Hematopoietic multipotent progenitor cell treated with erythropoietin and hydrocortisone succinate and interleukin-3 and kit ligand, for 15 days (in vitro differentiated cells): Measurements from ENCODE around the gene SALL3.
"Not testable (repeated sequence)": the region's sequence is repeated elsewhere in the genome, so short reads cannot be mapped to it uniquely, and the experiment has no call there.

Source experiments
- DNase-seq: peaks from one replicate; pipeline ENCODE4 v3.0.0-alpha.2; 2015; ENCODE audit warnings: low spot score

SALL3 gene

DNA sequence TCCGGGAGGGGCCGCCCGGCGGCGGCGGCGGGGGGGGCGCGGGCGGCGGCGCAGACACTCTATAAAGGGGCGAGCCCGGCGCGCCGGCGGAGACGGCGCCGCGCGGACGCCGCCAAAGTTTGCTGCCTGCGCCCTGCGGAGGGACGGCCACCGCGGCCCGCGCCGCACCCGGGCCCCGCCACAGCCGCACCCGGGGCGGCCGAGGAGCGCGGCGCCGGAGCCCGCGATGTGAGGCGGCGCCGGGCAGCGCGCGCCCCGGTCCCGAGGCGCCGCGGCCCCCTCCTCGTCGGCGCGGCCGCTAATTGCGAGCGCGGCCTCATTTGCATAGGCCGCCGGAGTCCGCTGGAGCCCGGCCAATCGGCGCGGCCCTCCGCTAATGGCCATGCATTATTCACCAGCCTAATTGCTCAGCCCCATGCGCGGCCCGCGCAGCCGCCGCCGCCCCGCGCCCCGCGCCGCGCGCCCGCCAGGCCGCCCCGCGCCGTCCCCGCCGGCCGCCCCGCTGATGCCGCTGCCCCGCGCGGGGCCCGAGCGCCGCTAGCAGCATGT lies at the start of gene SALL3:
Gene SALL3, plus strand, starts transcription at position 89 of the 549 bp plus-strand sequence. Its CDS starts 457 bp downstream, at position 546.
- no peak for DNase-seq

DNA sequence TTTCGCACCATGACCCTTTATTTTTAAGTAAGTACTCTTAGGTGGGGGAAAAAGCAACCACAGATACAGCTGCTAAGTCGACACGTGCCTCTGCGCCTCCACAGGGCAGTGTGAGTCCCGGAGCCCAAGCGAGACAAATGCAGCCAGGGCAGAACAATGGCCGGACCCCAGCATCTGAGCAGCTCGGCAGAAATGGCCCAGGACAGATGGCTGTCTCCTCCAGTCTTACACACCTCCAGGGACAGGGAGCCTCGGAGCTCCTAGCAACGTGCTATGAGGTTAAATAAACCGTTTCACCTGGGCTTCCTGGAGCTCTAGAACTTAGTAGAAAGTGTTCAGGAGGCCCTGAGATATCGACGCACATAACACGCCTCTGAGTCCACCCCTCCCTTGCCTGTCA lies 47.3 kb upstream of the SALL3 start:
- no peak for DNase-seq

DNA sequence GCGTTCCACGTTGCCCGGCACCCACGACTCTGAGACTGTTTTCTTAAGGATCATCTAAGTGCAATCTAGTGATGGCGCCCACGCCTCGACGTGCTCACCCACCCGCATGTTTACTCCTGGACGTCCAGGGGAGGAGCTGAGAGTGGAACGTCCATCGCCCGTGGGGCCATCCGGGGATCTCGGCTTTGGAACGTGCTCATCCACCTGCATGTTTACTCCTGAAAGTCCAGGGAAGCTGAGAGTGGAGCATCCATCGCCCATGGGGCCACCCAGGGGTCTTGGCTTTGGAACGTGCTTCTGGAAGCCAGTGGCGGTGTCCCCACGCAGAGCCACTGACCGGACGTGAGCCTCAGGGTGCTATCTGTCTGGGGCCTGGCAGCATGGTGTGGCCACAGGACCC lies 45.6 kb upstream of the SALL3 start:
- DNase-seq = no peak

DNA sequence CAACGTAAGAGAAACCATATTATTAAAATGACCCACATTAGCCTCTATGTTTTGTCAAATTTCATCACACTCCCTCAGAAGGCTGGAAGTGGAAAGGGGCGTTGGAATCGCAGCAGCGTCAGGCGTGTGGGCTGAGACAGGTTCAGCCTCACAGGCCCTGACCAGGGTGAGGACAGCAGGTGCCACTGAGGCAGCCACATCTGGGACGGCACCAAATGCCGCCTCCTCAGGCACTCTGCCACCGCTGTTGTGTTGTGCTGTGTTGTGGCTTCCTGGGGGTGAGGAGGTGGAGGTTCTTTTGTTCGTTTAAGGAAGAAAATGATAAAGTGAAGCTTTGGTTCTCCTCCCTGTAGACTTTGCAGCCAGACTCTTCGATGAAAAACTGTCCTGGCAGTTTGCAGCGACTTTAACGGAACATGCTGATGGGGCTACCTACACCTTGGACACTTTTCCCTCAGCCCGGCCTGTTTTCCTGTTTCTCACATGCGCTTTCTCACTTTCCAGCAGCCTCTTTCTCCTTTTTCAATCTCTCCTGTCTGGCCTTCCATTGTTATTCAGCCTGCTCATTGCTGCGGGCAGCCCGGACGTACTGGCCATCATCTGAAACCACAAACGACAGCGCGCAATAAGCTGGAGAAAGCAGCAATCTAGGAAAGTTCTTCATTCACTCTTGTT lies 44.9 kb upstream of the SALL3 start:
- no peak for DNase-seq

DNA sequence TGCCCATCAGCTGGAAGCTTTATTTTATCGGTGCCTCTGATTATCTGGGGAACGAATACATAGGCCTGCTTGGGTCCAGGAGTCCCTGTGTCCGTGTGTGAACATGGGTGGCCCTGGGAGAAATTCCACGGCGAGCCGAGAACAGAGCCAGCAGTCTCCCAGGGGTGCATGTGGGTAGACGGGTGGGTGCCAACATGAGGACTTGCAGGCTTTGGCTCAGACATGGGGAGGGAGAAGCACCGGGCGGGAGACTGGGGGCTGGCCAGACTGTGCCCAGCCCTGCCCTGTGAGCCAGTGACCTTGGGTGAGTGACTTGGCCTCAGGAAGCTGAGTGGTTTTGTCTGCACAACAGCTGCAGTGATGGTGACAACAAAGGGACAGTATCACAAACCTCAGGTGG lies 44.2 kb upstream of the SALL3 start:
- DNase-seq = no peak

DNA sequence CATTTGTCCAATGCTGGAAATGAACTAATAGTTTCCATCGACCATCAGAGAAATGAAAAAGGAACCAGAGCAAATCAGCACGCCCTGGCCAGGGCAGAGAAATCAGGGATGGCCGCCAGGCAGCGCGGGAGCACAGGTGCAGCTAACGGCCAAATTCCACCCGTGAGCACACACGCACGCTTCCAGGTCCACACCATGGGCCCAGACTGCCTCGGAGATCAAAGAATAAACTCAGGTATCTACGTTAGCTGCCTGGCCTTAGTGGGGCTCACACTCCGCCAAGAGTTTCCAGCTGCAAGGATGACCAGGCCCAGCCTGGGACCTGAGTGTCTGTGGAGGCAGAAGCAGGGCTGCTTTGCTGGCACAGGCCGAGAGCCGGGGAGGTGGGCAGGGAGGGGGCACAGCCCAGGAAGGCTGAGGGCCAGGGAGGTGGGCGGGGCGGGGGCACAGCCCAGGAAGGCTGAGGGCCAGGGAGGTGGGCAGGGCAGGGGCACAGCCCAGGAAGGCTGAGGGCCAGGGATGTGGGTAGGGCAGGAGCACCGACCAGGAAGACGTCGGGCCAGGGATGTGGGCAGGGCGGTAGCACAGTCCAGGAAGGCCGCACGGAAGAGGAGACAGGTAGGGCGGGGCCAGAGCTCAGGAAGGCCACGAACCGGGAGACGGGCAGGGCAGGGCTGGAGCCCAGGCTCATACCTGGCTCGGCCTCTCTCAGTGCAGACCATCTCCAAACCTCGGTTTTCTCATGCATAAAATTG lies 43.2 kb upstream of the SALL3 start:
- DNase-seq = no peak

DNA sequence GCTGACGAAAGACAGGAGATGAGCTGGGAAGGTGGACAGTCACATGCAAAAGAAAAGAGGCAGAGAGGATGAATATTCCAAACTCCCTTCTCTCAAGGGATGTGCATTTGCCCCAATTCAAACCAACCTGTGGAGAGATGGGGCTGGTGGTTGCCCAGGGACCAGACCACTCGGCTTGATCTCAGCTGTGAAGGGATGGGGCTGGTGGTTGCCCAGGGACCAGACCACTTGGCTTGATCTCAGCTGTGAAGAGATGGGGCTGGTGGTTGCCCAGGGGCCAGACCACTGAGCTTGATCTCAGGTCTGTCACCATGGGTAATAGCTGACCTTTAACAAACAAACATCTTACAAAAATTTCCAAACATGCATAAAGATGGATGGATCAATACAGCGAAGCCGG lies 42.5 kb upstream of the SALL3 start:
- no peak for DNase-seq

DNA sequence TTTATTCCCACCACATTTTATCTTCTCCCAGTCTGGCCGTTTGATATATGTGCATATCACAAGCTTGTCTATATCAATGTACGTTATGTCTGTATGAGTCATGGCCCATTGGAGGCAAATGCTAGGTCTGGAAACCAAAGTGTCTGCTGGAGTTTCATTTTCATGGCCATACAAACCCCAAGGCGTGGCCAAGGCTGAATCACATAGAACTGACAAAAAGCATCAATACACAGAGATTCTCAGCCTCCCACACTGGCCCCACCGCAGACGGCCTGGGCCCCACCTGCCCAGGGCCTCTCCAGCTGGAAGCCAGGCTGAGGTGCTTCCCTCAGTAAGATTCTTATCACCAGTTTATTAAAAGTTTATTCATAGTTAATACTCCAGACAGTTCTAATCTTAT lies 40.5 kb upstream of the SALL3 start:
- no peak for DNase-seq

DNA sequence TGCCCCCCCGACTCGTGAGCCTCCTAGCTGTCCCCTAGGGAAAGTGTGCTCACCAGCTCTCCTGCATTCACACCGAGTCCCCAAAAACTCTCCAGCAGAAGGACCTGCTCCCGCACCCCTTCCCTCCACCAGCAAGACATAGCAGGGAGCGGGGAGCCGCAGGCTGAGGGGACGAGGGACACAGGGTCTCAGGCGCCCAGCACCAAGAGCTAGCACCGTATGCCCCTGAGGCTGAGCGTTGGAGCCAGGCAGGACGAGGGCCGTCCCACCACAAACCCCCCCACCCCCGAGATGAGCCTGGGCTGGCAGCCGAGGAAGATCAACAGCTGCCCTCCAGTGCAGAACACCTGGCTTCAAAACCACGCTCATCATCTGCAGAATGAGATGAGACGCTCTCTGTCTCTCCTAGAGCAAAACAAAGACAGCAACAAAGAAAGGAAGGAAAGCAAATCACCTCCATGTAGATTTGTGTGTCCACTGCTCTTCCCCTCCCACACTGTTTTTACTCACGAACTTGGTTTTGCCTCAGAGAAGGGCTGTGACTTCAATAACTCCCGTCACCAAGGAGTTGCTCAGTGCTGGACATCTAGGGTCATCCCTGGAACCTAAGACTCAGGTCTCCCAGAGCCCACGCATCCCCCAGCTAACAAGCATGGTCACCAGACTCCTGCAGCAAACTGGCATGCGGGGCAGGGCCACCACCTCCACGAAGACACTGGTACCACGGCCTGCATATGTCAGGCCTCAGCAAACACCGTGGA lies 39.7 kb upstream of the SALL3 start:
- no peak for DNase-seq

DNA sequence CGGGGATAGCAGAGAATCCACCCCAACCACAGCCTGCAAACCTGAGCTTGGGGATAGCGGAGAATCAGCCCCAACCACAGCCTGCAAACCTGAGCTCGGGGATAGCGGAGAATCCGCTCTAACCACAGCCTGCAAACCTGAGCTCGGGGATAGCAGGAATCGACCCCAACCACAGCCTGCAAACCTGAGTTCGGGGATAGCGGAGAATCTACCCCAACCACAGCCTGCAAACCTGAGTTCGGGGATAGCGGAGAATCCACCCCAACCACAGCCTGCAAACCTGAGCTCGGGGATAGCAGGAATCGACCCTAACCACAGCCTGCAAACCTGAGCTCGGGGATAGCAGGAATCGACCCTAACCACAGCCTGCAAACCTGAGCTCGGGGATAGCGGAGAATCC lies 37.4 kb upstream of the SALL3 start:
- not testable (repeated sequence) for DNase-seq

DNA sequence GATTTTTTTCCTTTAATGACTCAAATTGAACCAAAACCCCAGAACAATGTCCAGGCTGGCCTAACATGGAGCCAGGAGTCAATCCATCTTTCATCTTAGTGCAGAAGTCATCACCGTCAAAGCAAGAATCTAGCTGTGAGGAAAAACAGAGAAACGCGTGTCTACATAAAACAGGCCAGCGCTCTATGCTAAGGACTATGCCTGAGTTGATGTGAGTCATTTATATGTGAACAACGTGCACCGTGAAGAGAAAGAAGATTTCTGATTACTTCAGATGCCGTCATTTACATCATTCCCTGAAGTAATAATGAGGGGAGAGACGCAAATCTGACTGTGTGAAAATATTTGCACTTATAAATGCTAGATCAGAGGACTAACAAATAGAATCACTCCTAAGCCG lies 34.0 kb upstream of the SALL3 start:
- no peak for DNase-seq

DNA sequence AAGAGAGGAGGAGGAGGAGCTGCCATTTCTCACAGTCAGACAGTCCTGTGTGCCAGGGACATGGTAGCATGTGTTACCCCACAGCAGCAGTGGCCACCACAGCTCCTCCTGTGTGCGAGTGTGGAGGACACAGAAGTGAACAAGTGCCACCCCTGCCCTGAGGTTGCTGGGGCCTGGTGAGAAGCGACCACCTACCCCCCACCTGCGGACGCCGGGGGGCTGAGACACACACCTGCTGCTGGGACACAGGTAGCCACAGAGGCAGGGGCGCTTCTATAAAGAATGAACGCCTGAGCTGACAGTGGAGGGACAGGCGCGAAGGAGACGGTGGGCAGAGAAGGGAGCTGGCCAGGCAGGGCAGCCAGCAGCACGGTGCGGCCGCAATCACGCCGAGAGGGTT lies 32.3 kb upstream of the SALL3 start:
- DNase-seq = no peak

DNA sequence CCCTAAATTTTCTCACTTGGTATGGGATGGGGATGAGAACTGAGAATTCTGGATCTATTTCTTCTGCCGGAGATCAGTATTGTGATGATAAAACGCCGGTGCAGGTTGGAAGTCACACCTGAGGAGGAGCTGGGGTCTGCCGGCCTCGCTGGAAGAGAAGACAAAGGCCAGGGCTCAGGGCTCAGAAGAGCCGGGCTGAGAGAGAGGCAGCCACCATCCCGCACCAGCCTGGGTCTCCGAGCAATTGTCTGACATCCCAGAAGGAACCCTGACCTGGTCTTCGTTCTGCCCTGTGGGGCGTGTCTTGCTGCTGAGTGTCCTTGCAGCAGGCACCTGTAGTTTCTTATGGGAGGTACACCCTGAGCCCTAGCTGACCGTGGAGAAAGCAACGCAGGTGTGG lies 31.4 kb upstream of the SALL3 start:
- DNase-seq = no peak

DNA sequence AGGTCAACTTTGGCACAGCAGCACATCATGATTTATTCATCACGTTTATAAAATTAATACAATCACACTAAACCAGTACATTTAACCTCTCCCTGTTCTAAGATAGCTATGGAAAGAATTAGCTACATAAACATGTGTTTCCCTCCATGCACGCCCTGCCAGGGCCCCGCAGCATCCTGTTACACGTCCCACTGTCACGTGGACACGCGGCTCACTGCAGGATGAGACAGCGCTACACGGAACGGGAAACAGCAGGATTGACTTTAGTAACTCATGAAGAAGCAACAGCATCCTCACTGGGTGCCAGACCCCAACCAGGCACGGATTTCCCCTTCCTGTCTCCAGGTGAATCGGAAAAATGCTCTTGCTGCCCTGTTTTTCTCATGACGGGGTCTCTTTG lies 30.9 kb upstream of the SALL3 start:
- no peak for DNase-seq

DNA sequence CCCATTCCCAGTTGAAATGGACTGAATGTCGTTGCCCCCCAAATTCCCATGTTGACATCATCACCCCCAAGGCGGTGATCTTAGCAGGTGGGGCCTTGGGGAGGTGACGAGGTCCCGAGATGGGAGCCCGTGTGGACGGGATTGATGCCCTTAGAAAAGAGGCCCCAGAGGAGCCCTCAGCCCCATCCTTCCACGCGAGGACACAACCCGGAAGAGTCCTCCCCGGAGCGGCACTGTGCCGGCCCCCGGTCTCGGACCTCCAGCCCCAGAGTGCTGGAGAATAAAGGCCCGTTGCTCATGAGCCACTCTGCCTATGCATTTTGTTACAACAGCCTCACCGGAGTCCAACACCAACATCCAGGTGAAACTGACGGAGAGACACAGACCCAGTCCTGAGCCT lies 30.4 kb upstream of the SALL3 start:
- DNase-seq = no peak

DNA sequence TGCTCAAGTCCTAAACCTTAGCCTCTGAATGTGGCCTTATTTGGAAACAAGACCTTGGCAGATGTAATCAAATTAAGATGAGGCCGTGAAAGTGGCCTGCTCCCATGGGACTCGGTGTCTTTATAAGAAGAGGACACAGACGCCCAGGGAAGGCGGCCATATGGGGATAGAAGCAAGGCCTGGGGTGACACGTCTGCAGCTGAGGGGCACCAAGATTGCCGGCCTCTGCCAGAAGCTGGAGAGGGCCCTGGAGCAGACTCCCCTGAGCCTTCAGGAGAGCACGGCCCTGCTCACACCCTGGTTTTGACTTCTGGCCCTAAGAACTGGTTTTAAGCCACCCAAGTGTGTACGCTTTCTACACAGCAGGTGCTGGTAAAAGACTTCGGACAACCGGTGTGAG lies 29.2 kb upstream of the SALL3 start:
- no peak for DNase-seq

DNA sequence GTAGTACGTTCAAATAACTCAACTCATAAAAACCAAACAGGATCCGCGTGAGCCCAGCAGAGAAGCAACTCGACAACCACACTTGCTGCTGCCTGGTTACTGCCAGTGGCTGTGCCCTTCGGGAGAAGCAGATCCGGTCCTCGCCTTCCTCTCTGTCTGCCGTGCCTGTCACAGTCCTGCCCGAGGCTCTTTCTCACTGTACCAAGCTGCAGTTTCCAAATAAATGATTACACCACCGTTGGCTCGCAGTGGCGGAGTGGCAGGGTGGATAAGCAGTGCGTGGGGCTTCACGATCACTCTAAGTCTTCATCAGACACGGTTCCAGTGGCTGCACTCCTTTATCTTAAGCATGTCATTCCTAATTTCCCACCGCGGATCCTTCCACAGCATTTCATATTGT lies 26.1 kb upstream of the SALL3 start:
- no peak for DNase-seq

DNA sequence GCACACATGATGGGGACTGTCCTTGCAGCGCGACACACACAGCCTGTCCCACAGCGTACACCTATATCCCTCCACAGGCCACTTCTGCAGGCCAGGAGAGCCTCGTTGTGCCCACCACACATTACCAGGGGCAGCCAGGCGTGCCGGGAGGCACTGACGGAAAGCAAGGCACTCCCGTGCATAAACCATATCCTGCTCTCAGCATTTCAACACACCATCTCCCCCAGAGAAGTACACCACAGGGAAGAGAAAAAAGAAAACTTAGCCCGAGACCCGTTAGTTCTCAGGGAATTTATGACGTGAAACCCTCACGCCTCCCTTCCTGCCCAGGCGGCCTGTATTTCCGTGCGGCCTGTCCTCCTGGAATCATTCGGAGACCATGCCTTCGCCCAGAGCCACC lies 24.6 kb upstream of the SALL3 start:
- no peak for DNase-seq

DNA sequence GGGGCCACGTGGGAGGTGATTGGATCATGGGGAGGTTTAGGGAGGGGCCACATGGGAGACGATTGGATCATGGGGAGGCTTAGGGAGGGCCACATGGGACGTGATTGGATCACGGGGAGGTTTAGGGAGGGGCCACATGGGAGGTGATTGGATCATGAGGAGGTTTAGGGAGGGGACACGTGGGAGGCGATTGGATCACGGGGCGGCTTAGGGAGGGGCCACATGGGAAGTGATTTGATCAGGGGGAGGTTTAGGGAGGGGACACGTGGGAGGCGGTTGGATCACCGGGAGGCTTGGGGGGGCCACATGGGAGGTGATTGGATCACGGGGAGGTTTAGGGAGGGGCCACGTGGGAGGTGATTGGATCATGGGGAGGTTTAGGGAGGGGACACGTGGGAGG lies 22.5 kb upstream of the SALL3 start:
- DNase-seq = no peak

DNA sequence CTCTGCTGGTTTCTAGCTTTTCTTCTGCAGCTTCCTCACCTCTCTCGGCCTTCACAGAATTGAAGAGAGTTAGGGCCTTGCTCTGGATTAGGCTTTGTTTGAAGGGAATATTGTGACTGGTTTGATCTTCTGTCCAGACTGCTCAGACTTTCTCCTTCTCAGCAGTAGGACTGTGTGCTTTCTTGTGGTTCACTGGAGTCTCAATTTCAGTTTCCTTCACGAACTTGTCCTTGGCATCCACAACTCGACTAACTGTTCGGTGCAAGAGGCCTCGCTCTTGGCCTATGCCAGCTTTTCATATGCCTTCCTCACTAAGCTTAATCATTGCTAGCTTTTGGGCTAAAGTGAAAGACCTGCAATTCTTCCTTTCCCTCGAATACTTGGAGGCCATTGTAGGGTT lies 18.9 kb upstream of the SALL3 start:
- no peak for DNase-seq

DNA sequence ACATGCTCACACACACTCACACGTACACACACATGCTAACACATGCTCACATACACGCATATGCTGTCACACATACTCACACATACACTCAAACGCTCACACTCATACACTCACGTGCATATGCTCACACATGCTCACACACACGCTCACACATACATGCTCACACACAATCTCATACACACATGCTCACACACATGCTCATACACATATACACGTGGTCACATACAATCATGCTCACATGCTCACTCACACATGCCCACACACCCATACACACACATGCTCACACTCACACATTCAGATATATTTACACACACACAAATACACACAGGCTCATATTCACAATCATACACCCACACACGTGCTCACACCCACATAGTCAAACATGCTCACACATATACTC lies 17.5 kb upstream of the SALL3 start:
- DNase-seq = no peak

DNA sequence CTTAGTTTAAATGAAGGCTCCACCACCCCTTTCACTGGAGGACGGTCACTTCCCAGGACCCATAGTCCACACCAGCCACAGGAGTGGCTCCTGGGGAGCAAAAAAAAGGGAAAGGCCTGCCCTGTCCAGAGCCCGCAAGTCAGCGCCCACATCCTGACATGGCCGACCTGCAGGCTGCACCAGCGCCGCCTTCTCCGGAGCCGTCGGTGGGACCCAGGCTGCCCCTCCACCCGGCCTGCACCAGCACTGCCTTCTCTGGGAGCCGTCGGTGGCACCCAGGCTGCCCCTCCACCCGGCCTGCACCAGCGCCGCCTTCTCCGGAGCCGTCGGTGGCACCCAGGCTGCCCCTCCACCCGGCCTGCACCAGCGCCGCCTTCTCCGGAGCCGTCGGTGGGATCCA lies 14.9 kb upstream of the SALL3 start:
- not testable (repeated sequence) for DNase-seq

DNA sequence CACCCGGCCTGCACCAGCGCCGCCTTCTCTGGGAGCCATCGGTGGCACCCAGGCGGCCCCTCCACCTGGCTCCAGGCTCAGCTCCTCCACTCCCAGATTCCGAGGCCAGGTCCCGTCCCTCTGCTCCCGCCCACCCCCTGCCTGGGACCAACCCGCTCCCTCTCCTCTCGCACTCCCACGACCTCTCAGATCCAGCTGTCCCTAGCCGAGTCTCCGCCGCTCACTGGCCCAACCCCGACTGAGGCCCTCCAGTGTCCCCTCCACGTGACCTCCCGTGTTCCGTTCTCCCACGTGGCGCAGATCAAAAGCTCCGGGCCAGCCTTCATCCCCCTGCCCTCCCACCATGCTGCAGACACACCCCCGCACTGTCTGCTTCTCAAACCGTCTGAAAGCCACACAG lies 14.4 kb upstream of the SALL3 start:
- DNase-seq = no peak
